HL-60 (cell line): ENCODE data around the gene ZSCAN2.

ENCODE experiments used
- DNase-seq, 2 experiments: peaks; one replicate each; pipeline ENCODE4 v3.0.0-alpha.2; 2010 to 2020; ENCODE audit warnings: low read depth in 1 of 2, low spot score in 1 of 2
- H3K27ac ChIP-seq: fragments of 250-450 bp; sonication (Bioruptor Pico); replicated peaks from 2 replicates; pipeline ENCODE4 v1.5.1; 2020; ENCODE audit warnings: mild to moderate bottlenecking, moderate library complexity
- H3K27me3 ChIP-seq: fragments of 250-450 bp; sonication (Bioruptor Pico); 2 replicates; pipeline ENCODE4 v1.5.1; 2021; ENCODE audit warnings: mild to moderate bottlenecking, moderate library complexity; ENCODE audit not compliant: insufficient read depth, poor library complexity, severe bottlenecking
- H3K4me3 ChIP-seq: replicated peaks from 2 replicates; pipeline ENCODE4 v1.5.1; 2011; ENCODE audit warnings: mild to moderate bottlenecking, control low read depth, low read length; ENCODE audit not compliant: insufficient read depth
- GABPA ChIP-seq: IDR thresholded peaks from 2 replicates; pipeline ENCODE4 v1.6.1; 2012; ENCODE audit warnings: low read depth
- POLR2AphosphoS5 ChIP-seq: IDR thresholded peaks from 2 replicates; pipeline ENCODE4 v1.6.1; 2012; ENCODE audit warnings: low read depth
- SPI1 ChIP-seq: IDR thresholded peaks from 2 replicates; pipeline ENCODE4 v1.6.1; 2012; ENCODE audit warnings: low read depth, mild to moderate bottlenecking, borderline replicate concordance
- TF ChIP-seq, protein P1 (sequence below): IDR thresholded peaks from 2 replicates; pipeline ENCODE4 v1.6.1; 2012; ENCODE audit warnings: low read depth; ENCODE audit not compliant: insufficient replicate concordance
- TF ChIP-seq, protein P2 (sequence below): IDR thresholded peaks from one replicate; pipeline ENCODE4 v1.5.1; 2011; ENCODE audit warnings: low read length, control low read depth, inconsistent platforms; ENCODE audit not compliant: insufficient read depth

ZSCAN2 gene

DNA sequence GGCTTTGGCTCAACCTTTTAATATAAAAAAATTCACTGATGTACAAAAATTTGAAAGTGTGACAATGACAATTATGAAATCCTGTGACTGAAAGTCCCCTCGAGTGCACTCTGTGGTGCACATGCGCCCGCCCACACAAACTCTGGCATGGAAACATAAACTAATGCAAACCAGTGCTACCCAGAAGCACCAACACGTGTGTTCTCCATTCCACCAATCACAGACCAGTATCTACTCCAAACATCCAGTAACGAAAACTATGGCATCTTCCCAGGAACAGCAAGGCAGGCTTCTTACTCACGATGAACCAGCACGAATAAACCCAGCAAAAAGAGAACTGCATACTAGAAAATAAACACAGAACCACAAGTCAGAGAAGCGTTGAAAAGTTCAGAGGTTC is 68.9 kb downstream of the ZSCAN2 start:
- Histone ChIP-seq H3K27me3 (no peaks in the 10 kb centered on the region), H3K4me3 (no peak overlapping the region), H3K27ac (no peak overlapping the region)
- TF ChIP-seq POLR2AphosphoS5 (no peak), GABPA (no peak), SPI1 (no peak)
- TF ChIP-seq, protein P1, sequence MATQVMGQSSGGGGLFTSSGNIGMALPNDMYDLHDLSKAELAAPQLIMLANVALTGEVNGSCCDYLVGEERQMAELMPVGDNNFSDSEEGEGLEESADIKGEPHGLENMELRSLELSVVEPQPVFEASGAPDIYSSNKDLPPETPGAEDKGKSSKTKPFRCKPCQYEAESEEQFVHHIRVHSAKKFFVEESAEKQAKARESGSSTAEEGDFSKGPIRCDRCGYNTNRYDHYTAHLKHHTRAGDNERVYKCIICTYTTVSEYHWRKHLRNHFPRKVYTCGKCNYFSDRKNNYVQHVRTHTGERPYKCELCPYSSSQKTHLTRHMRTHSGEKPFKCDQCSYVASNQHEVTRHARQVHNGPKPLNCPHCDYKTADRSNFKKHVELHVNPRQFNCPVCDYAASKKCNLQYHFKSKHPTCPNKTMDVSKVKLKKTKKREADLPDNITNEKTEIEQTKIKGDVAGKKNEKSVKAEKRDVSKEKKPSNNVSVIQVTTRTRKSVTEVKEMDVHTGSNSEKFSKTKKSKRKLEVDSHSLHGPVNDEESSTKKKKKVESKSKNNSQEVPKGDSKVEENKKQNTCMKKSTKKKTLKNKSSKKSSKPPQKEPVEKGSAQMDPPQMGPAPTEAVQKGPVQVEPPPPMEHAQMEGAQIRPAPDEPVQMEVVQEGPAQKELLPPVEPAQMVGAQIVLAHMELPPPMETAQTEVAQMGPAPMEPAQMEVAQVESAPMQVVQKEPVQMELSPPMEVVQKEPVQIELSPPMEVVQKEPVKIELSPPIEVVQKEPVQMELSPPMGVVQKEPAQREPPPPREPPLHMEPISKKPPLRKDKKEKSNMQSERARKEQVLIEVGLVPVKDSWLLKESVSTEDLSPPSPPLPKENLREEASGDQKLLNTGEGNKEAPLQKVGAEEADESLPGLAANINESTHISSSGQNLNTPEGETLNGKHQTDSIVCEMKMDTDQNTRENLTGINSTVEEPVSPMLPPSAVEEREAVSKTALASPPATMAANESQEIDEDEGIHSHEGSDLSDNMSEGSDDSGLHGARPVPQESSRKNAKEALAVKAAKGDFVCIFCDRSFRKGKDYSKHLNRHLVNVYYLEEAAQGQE: no peak
- TF ChIP-seq, protein P2, sequence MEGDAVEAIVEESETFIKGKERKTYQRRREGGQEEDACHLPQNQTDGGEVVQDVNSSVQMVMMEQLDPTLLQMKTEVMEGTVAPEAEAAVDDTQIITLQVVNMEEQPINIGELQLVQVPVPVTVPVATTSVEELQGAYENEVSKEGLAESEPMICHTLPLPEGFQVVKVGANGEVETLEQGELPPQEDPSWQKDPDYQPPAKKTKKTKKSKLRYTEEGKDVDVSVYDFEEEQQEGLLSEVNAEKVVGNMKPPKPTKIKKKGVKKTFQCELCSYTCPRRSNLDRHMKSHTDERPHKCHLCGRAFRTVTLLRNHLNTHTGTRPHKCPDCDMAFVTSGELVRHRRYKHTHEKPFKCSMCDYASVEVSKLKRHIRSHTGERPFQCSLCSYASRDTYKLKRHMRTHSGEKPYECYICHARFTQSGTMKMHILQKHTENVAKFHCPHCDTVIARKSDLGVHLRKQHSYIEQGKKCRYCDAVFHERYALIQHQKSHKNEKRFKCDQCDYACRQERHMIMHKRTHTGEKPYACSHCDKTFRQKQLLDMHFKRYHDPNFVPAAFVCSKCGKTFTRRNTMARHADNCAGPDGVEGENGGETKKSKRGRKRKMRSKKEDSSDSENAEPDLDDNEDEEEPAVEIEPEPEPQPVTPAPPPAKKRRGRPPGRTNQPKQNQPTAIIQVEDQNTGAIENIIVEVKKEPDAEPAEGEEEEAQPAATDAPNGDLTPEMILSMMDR: no peak
- DNase-seq: no peak

DNA sequence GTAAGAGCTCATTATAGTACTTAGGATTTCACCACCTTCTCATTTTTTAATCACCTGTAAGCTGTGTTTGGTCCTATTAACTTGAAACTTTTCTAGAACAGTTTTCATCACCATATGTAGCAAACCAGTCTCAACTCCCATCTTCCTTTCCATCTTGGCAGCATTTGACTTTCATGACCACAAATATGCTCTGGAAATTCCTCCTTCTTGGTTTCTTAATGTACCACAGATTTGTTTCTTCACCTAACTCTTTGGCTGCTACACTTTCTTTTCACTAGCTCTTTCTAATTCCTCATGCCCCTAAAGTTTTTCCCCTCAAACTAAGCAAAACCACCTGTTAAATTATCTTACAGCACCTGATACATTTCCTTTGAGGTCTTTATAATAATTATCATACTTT is 70.4 kb downstream of the ZSCAN2 start:
- H3K27ac ChIP-seq: no peak overlapping the region

More for the DNA sequence above, 70.4 kb downstream of the ZSCAN2 start:
- Histone ChIP-seq H3K27me3 (no peaks in the 10 kb centered on the region), H3K4me3 (no peak overlapping the region)
- TF ChIP-seq POLR2AphosphoS5 (no peak), SPI1 (no peak), GABPA (no peak)
- TF ChIP-seq, protein P1: no peak
- TF ChIP-seq, protein P2: no peak
- DNase-seq: no peak
